ENCODE measurements around the gene ABHD5.

ABHD5 gene

GRCh38 chr3:43690400-43691119, at the start of gene ABHD5:
ABHD5 (plus strand) TSS chr3:43690938; CDS start chr3:43690993, 55 bp downstream.
- TF ChIP-seq CTCF (conservative IDR thresholded peaks at IDR 0.05) = peak; percentile 28
- TF ChIP-seq ZFX (IDR thresholded peaks at IDR 0.05) = peak; percentile 96
- H3K27ac ChIP-seq = peak within 1 kb of the TSS; percentile 94

- TF ChIP-seq CTCF (conservative IDR thresholded peaks at IDR 0.05) = no peak
- TF ChIP-seq ZFX (IDR thresholded peaks at IDR 0.05) = no peak
- H3K27ac ChIP-seq = no peak overlapping the region
These were observed 49.2 kb upstream of the ABHD5 start for GRCh38 chr3:43641306-43642114.

- no peak overlapping the region for H3K27ac ChIP-seq
- TF ChIP-seq CTCF (conservative IDR thresholded peaks at IDR 0.05) = no peak
- no peak for TF ChIP-seq ZFX (IDR thresholded peaks at IDR 0.05)
These were observed 46.3 kb upstream of the ABHD5 start for GRCh38 chr3:43644443-43644842.

GRCh38 chr3:43647331-43648166, 43.2 kb upstream of the ABHD5 start:
- no peak overlapping the region for H3K27ac ChIP-seq
- TF ChIP-seq ZFX (IDR thresholded peaks at IDR 0.05) (no peak), CTCF (conservative IDR thresholded peaks at IDR 0.05) (no peak)

GRCh38 chr3:43648957-43649356, 41.8 kb upstream of the ABHD5 start:
- no peak overlapping the region for H3K27ac ChIP-seq
- no peak for TF ChIP-seq ZFX (IDR thresholded peaks at IDR 0.05)
- TF ChIP-seq CTCF (conservative IDR thresholded peaks at IDR 0.05) = no peak

GRCh38 chr3:43649365-43649968, 41.3 kb upstream of the ABHD5 start:
- TF ChIP-seq CTCF (conservative IDR thresholded peaks at IDR 0.05) = no peak
- H3K27ac ChIP-seq = no peak overlapping the region

All from C4-2B (cell line).